ENCODE measurements around the gene SLU7. TPM values are rescaled to one million over a fixed set of nuclear protein-coding genes. Genes with fewer than 3 reads are reported as not detected.
A peak's percentile ranks its signal among the peaks of the same experiment; 100 is the strongest.

Gene SLU7
- total RNA-seq, 1 experiment from 2014 or later: 43.6 TPM

- no peak for TF ChIP-seq CTCF (IDR thresholded peaks at IDR 0.05 in 2 of 3, conservative IDR thresholded peaks at IDR 0.05 in 1 of 3; ENCODE audit: borderline replicate concordance in 1 of 3, insufficient read depth in 1 of 3, low read depth in 2 of 3, low read length in 2 of 3)
- TF ChIP-seq RAD21 (IDR thresholded peaks at IDR 0.05; ENCODE audit: low read depth): no peak
Observed at GRCh38 chr5:160423099-160423498, 4.2 kb upstream of the SLU7 start (continued).

- Histone ChIP-seq H3K9me2 (ENCODE audit: insufficient read depth) (no peaks in the 10 kb centered on the region), H3K36me3 (ENCODE audit: control insufficient read depth in 1 of 2, insufficient read depth in 2 of 2, low read length in 2 of 2) (peaks cover 25 to 39% of the 10 kb centered on the region in 2 experiments), H3K27me3 (ENCODE audit: insufficient read depth, low read length) (no peaks in the 10 kb centered on the region), H3K4me1 (ENCODE audit: control insufficient read depth in 1 of 2, insufficient read depth in 2 of 2, low read length in 2 of 2) (peaks cover 8 to 27% of the 10 kb centered on the region in 2 experiments; a peak in 3 of 4 replicates), H3K9ac (ENCODE audit: low read length) (peak within 1 kb of the TSS; percentile 84), H3K79me2 (ENCODE audit: insufficient read depth, low read length) (peaks cover 68% of the 10 kb centered on the region), H3K27ac (ENCODE audit: low read depth, low read length) (peak within 1 kb of the TSS; percentile 48), H3K4me3 (replicated peaks in 1 of 2; ENCODE audit: low read depth in 1 of 2, low read length in 2 of 2) (peak within 1 kb of the TSS; percentile 85 to 90), H3K9me3 (ENCODE audit: control insufficient read depth in 1 of 2, insufficient read depth in 1 of 2, low read depth in 1 of 2, low read length in 2 of 2) (no peaks in the 10 kb centered on the region), H3K4me2 (ENCODE audit: low read length) (peak within 1 kb of the TSS; percentile 82), H4K20me1 (ENCODE audit: insufficient read depth) (0 out of 2 replicates have a peak, but pooled peaks cover 3% of the 10 kb centered on the region), H2AFZ (ENCODE audit: low read depth, low read length, poor library complexity, severe bottlenecking) (peak within 1 kb of the TSS; percentile 63)
- DNase-seq (ENCODE audit: low read depth, low spot score) (peak; percentile 93), ATAC-seq (peak; percentile 84)
- ChIA-PET CTCF (interaction anchor here (0.6 to 1.8 kb wide), 2 partner anchors 17 to 95 kb away, joined by 3 to 18 read pairs; no protein-coding TSS in a partner anchor), POLR2A (interaction anchor here (0.6 to 1.0 kb wide), 3 partner anchors 10 to 341 kb away, joined by 3 to 4 read pairs (median 3); partner anchors contain the start of gene FAM200C), RAD21 (ENCODE audit: low non-redundant PET in 1 of 2, low total read pairs in 2 of 2, uncharacterized antibody in 2 of 2, unreplicated experiment in 2 of 2) (interaction anchor here in 1 of 2 experiments (0.6 kb wide), 1 partner anchor 906 kb away, joined by 4 read pairs; no protein-coding TSS in a partner anchor)
- intact Hi-C loops (cut with micrococcal nuclease): no loop called here
- TSS peak; percentile 56 for BruUV-seq (replicated peaks)
- TF ChIP-seq RAD21 (IDR thresholded peaks at IDR 0.05; ENCODE audit: low read depth) (no peak), MAX (IDR thresholded peaks at IDR 0.05) (peak; percentile 76), CTCF (IDR thresholded peaks at IDR 0.05 in 2 of 3, conservative IDR thresholded peaks at IDR 0.05 in 1 of 3; ENCODE audit: borderline replicate concordance in 1 of 3, insufficient read depth in 1 of 3, low read depth in 2 of 3, low read length in 2 of 3) (no peak), EGR1 (IDR thresholded peaks at IDR 0.05; ENCODE audit: low read depth) (0 out of 2 replicates have a peak, but pooled peaks have one; percentile 20), CEBPB (IDR thresholded peaks at IDR 0.05; ENCODE audit: low read depth) (no peak), ATF3 (IDR thresholded peaks at IDR 0.05) (no peak), ZBTB33 (IDR thresholded peaks at IDR 0.05; ENCODE audit: extremely low read depth, insufficient replicate concordance, low read length) (peak; percentile 32), REST (IDR thresholded peaks at IDR 0.05; ENCODE audit: low read depth) (no peak), POLR2AphosphoS5 (IDR thresholded peaks at IDR 0.05; ENCODE audit: low read depth, low read length) (peak; percentile 94), ZFX (IDR thresholded peaks at IDR 0.05) (no peak; the same call in 1 of the 2 replicates), POLR2A (IDR thresholded peaks at IDR 0.05; ENCODE audit: borderline replicate concordance, extremely low read depth, insufficient read depth, insufficient read length) (peak; percentile 88)
Observed at GRCh38 chr5:160421625-160422258, 2.9 kb upstream of the SLU7 start, which contains the start of gene PTTG1. TSS of gene PTTG1 (plus strand) at chr5:160421855. CDS start at chr5:160422313, 458 bp downstream.
